Endothelial cell of umbilical vein (primary cell): ENCODE data around the gene HLA-F.

Source experiments
- EZH2 ChIP-seq: IDR thresholded peaks from 2 replicates; pipeline ENCODE4 v1.6.1; 2012; ENCODE audit warnings: borderline replicate concordance, low read depth, mild to moderate bottlenecking, moderate library complexity, low read length, inconsistent platforms; ENCODE audit not compliant: severe bottlenecking
- POLR2A ChIP-seq: IDR thresholded peaks from 2 replicates; pipeline ENCODE4 v1.6.1; 2012; ENCODE audit warnings: low read depth, mild to moderate bottlenecking, control low read depth, low read length
- POLR2AphosphoS5 ChIP-seq: IDR thresholded peaks from 2 replicates; pipeline ENCODE4 v1.6.1; 2012; ENCODE audit warnings: low read depth, mild to moderate bottlenecking, control low read depth, low read length, moderate library complexity; ENCODE audit not compliant: insufficient read depth
- TF ChIP-seq, protein P1 (sequence below), 2 donors: IDR thresholded peaks; 1 replicate in 1 of 2; 2 replicates in 1 of 2; pipeline ENCODE4 v1.5.1; 2011; ENCODE audit warnings: low read length in 2 of 2, mild to moderate bottlenecking in 2 of 2, moderate library complexity in 2 of 2, control low read depth in 1 of 2, inconsistent platforms in 1 of 2, low read depth in 1 of 2; ENCODE audit not compliant: insufficient read depth in 1 of 2; ENCODE audit errors: extremely low read depth in 1 of 2

DNA sequence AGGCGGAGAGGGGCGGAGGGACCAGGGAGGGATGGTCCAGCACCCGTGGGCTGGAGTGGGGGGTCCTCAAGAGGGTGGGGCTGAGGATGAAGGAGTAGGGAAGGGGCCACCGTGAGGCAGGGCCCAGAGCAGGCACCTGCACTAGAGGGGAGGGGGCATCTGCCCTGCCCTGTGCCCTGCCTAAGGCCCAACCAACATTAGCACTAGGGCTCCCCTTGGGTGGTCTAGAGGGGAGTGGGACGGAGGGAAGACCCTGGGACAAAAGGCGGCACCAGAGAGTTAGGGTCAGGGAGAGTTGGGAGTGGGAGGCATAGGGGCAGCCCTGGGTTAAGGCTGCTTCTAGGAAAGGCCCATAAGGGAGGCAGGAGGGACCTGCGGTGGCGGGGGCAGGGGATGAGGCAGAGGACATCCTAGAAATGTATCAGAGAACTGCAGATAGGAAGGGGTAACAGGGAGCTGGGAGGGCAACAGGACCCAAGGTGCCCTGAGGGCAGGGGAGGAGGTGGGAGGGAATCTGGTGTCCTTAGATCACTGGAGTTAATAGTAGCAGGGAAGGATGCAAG, 24.5 kb downstream of the HLA-F start:
- TF ChIP-seq POLR2A (no peak), POLR2AphosphoS5 (no peak), EZH2 (no peak)
- TF ChIP-seq, protein P1, sequence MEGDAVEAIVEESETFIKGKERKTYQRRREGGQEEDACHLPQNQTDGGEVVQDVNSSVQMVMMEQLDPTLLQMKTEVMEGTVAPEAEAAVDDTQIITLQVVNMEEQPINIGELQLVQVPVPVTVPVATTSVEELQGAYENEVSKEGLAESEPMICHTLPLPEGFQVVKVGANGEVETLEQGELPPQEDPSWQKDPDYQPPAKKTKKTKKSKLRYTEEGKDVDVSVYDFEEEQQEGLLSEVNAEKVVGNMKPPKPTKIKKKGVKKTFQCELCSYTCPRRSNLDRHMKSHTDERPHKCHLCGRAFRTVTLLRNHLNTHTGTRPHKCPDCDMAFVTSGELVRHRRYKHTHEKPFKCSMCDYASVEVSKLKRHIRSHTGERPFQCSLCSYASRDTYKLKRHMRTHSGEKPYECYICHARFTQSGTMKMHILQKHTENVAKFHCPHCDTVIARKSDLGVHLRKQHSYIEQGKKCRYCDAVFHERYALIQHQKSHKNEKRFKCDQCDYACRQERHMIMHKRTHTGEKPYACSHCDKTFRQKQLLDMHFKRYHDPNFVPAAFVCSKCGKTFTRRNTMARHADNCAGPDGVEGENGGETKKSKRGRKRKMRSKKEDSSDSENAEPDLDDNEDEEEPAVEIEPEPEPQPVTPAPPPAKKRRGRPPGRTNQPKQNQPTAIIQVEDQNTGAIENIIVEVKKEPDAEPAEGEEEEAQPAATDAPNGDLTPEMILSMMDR (IDR thresholded peaks at IDR 0.05; ENCODE audit: extremely low read depth in 1 of 2, insufficient read depth in 1 of 2, low read depth in 1 of 2, low read length in 2 of 2): no peak
